PC-9 (cell line): ENCODE data around the gene ASTN2. TPM values are rescaled to one million over a fixed set of nuclear protein-coding genes. Genes with fewer than 3 reads are reported as not detected.

Experiments used
- BruUV-seq: library from RNA; stranded (reverse); fragments of 400-500 nt; replicated peaks from 2 replicates; lab custom pipeline; 2021; lab: Mats Ljungman, UMichigan
- CTCF ChIA-PET: fragments of 300-600 bp; sonication (Branson Sonifier 250); formaldehyde crosslinking; loops from one replicate; lab custom pipeline; 2022; ENCODE audit warnings: antibody characterized with exemption; lab: Charles Lee
- POLR2A ChIA-PET: fragments of 300-600 bp; sonication (Branson Sonifier 250); formaldehyde crosslinking; loops from one replicate; lab custom pipeline; 2022; ENCODE audit warnings: antibody characterized with exemption; ENCODE audit not compliant: unreplicated experiment; lab: Charles Lee
- DNase-seq, 2 experiments: peaks; one replicate each; pipeline versions ENCODE4 v3.0.0 to v3.0.0-alpha.2; 2015 to 2022; ENCODE audit warnings: mixed read lengths in 1 of 2
- H2AFZ ChIP-seq: fragments of 200-600 bp; sonication (generic); 2 replicates; pipeline ENCODE4 v1.8.1; 2017; ENCODE audit warnings: antibody characterized with exemption
- H3F3A ChIP-seq: fragments of 200-600 bp; sonication (generic); 2 replicates; pipeline ENCODE4 v1.8.1; 2017; ENCODE audit warnings: antibody characterized with exemption, mild to moderate bottlenecking, low read depth; ENCODE audit not compliant: insufficient read depth
- H3K27ac ChIP-seq: fragments of 200-600 bp; sonication (generic); 2 replicates; pipeline ENCODE4 v1.6.1; 2016; ENCODE audit warnings: mixed run types
- H3K27me3 ChIP-seq: fragments of 200-600 bp; sonication (generic); 2 replicates; pipeline ENCODE4 v1.6.1; 2016; ENCODE audit warnings: low read depth, mixed run types; ENCODE audit not compliant: insufficient read depth
- H3K36me3 ChIP-seq: fragments of 200-600 bp; sonication (generic); 2 replicates; pipeline ENCODE4 v1.6.1; 2016; ENCODE audit warnings: low read depth, mixed run types
- H3K4me1 ChIP-seq: fragments of 200-600 bp; sonication (generic); replicated peaks from 2 replicates; pipeline ENCODE4 v1.6.1; 2016; ENCODE audit warnings: mixed run types; ENCODE audit not compliant: insufficient read depth
- H3K4me2 ChIP-seq: fragments of 200-600 bp; sonication (generic); 2 replicates; pipeline ENCODE4 v1.6.1; 2017; ENCODE audit warnings: mixed run types
- H3K4me3 ChIP-seq: fragments of 200-600 bp; sonication (generic); 2 replicates; pipeline ENCODE4 v1.6.1; 2016; ENCODE audit warnings: mixed run types
- H3K79me2 ChIP-seq: fragments of 200-600 bp; sonication (generic); 2 replicates; pipeline ENCODE4 v1.6.1; 2017; ENCODE audit warnings: low read depth, mixed run types
- H3K9me2 ChIP-seq: fragments of 200-600 bp; sonication (generic); 2 replicates; pipeline ENCODE4 v1.8.1; 2017; ENCODE audit warnings: mild to moderate bottlenecking; ENCODE audit not compliant: insufficient read depth
- H3K9me3 ChIP-seq: fragments of 200-600 bp; sonication (generic); 2 replicates; pipeline ENCODE4 v1.8.1; 2016; ENCODE audit warnings: low read depth; ENCODE audit not compliant: insufficient read depth
- H4K20me1 ChIP-seq: fragments of 200-600 bp; sonication (generic); 2 replicates; pipeline ENCODE4 v1.8.1; 2017; ENCODE audit not compliant: insufficient read depth
- EZH2 ChIP-seq: fragments of 200-600 bp; sonication (generic); IDR thresholded peaks from 2 replicates; pipeline ENCODE4 v1.8.0; 2017; ENCODE audit warnings: antibody characterized with exemption, low read depth
- intact Hi-C: fragments of 100-400 bp; cut with micrococcal nuclease; formaldehyde crosslinking; loops from one replicate; pipeline ENCODE4 v1.10.0; 2022; ENCODE audit not compliant: unreplicated experiment
- total RNA-seq: library from RNA; stranded (reverse); gene quantifications from 2 replicates; pipeline ENCODE4 v1.2.3, GENCODE V29; 2021
- TF ChIP-seq, protein P1 (sequence below): fragments of 200-600 bp; sonication (generic); conservative IDR thresholded peaks from 2 replicates; pipeline ENCODE4 v1.6.1; 2017; ENCODE audit warnings: mixed run types, antibody characterized with exemption, mild to moderate bottlenecking, moderate library complexity

Gene ASTN2
- total RNA-seq, 1 experiment from 2014 or later: 6.2 TPM

- no peak overlapping the region for H3K4me2 ChIP-seq
- H3K9me2 ChIP-seq: no peaks in the 10 kb centered on the region
- TF ChIP-seq, protein P1, sequence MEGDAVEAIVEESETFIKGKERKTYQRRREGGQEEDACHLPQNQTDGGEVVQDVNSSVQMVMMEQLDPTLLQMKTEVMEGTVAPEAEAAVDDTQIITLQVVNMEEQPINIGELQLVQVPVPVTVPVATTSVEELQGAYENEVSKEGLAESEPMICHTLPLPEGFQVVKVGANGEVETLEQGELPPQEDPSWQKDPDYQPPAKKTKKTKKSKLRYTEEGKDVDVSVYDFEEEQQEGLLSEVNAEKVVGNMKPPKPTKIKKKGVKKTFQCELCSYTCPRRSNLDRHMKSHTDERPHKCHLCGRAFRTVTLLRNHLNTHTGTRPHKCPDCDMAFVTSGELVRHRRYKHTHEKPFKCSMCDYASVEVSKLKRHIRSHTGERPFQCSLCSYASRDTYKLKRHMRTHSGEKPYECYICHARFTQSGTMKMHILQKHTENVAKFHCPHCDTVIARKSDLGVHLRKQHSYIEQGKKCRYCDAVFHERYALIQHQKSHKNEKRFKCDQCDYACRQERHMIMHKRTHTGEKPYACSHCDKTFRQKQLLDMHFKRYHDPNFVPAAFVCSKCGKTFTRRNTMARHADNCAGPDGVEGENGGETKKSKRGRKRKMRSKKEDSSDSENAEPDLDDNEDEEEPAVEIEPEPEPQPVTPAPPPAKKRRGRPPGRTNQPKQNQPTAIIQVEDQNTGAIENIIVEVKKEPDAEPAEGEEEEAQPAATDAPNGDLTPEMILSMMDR: no peak
- no peak for TF ChIP-seq EZH2
- no TSS peak for BruUV-seq
- no peaks in the 10 kb centered on the region for H3F3A ChIP-seq
- H3K36me3 ChIP-seq: no peaks in the 10 kb centered on the region
- H3K27me3 ChIP-seq: peaks cover 12% of the 10 kb centered on the region
- ChIA-PET POLR2A (no interaction called here), CTCF (no interaction called here)
- intact Hi-C loops: no loop called here
- no peaks in the 10 kb centered on the region for H3K9me3 ChIP-seq
- no peak overlapping the region for H2AFZ ChIP-seq
- H3K4me3 ChIP-seq: no peak overlapping the region
- no peaks in the 10 kb centered on the region for H3K4me1 ChIP-seq
- H3K27ac ChIP-seq: no peak overlapping the region
- no peaks in the 10 kb centered on the region for H4K20me1 ChIP-seq
- DNase-seq: no peak
- H3K79me2 ChIP-seq: no peaks in the 10 kb centered on the region
Observed at GRCh38 chr9:116789081-116789480, 625.8 kb downstream of the ASTN2 start.

DNA sequence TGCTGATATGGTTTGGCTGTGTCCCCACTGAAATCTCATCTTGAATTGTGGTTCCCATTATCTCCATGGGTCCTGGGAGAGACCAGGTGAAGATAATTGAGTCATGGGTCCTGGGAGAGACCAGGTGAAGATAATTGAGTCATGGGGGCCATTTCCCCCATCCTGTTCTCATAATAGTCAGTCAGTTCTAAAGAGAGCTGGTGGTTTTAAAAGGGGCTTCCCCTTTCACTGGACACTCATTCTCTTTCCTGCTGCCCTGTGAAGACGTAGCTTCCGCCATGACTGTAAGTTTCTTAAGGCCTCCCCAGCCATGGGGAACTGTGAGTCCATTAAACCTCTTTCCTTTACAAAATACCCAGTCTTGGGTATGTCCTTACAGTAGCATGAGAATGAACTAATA, 628.1 kb downstream of the ASTN2 start:
- no TSS peak for BruUV-seq
- no peak for TF ChIP-seq EZH2
- TF ChIP-seq, protein P1: no peak
- DNase-seq: no peak

GRCh38 chr9:116777116-116777515, 637.7 kb downstream of the ASTN2 start:
- no peak overlapping the region for H3K4me3 ChIP-seq
- intact Hi-C loops: no loop called here
- no peak overlapping the region for H2AFZ ChIP-seq
- H3K4me1 ChIP-seq: no peaks in the 10 kb centered on the region
- H3K9me3 ChIP-seq: no peaks in the 10 kb centered on the region
- CTCF ChIA-PET: no interaction called here
- no peaks in the 10 kb centered on the region for H3K36me3 ChIP-seq
- TF ChIP-seq, protein P1: no peak
- TF ChIP-seq EZH2: no peak
- BruUV-seq: no TSS peak
- H3K79me2 ChIP-seq: no peaks in the 10 kb centered on the region
- no peak for DNase-seq
- H3F3A ChIP-seq: no peaks in the 10 kb centered on the region
- POLR2A ChIA-PET: no interaction called here
- no peak overlapping the region for H3K4me2 ChIP-seq
- H4K20me1 ChIP-seq: no peaks in the 10 kb centered on the region
- peaks cover 7% of the 10 kb centered on the region; the same call in 1 of the 2 replicates for H3K27me3 ChIP-seq
- no peaks in the 10 kb centered on the region for H3K9me2 ChIP-seq
- H3K27ac ChIP-seq: no peak overlapping the region

More for the DNA sequence above, 628.1 kb downstream of the ASTN2 start:
- H3K27me3 ChIP-seq: peaks cover 19% of the 10 kb centered on the region
- H3K4me2 ChIP-seq: no peak overlapping the region
- CTCF ChIA-PET: no interaction called here
- H3K4me1 ChIP-seq: no peaks in the 10 kb centered on the region
- intact Hi-C loops: no loop called here
- H3K4me3 ChIP-seq: no peak overlapping the region
- no peaks in the 10 kb centered on the region for H3K9me3 ChIP-seq
- H3K9me2 ChIP-seq: no peaks in the 10 kb centered on the region
- H2AFZ ChIP-seq: no peak overlapping the region
- H4K20me1 ChIP-seq: no peaks in the 10 kb centered on the region
- no peaks in the 10 kb centered on the region for H3K79me2 ChIP-seq
- H3K36me3 ChIP-seq: no peaks in the 10 kb centered on the region
- H3K27ac ChIP-seq: no peak overlapping the region
- no peaks in the 10 kb centered on the region for H3F3A ChIP-seq
- POLR2A ChIA-PET: no interaction called here
